CD4-positive, alpha-beta memory T cell (primary cell): ENCODE measurements around the gene TMEM184B. TPM values are rescaled to one million over a fixed set of nuclear protein-coding genes. Genes with fewer than 3 reads are reported as not detected.

Experiments used
- CTCF ChIA-PET: fragments of 350-600 bp; sonication (Branson Sonifier 250); formaldehyde crosslinking; loops from one replicate; lab custom pipeline; 2021; ENCODE audit warnings: inconsistent platforms; ENCODE audit not compliant: partially characterized antibody; lab: Charles Lee
- POLR2A ChIA-PET: fragments of 350-600 bp; sonication (Branson Sonifier 250); formaldehyde crosslinking; loops from one replicate; lab custom pipeline; 2021; ENCODE audit not compliant: partially characterized antibody; lab: Charles Lee
- DNase-seq, 5 donors: peaks; one replicate each; pipeline versions ENCODE4 v3.0.0 to v3.0.0-alpha.2; 2020 to 2022; ENCODE audit warnings: mixed read lengths in 1 of 5
- H3K27ac ChIP-seq: one replicate; pipeline ENCODE4 v1.7.0; 2013; ENCODE audit warnings: low read depth, low read length
- H3K27me3 ChIP-seq: 2 replicates; pipeline ENCODE4 v1.7.0; 2013; ENCODE audit warnings: mild to moderate bottlenecking, low read length, moderate library complexity; ENCODE audit not compliant: insufficient read depth
- H3K36me3 ChIP-seq: 2 replicates; pipeline ENCODE4 v1.7.0; 2013; ENCODE audit warnings: mild to moderate bottlenecking, low read length, moderate library complexity; ENCODE audit not compliant: insufficient read depth
- H3K4me1 ChIP-seq: 2 replicates; pipeline ENCODE4 v1.7.0; 2013; ENCODE audit warnings: mild to moderate bottlenecking, low read length, moderate library complexity; ENCODE audit not compliant: insufficient read depth
- H3K4me3 ChIP-seq, 2 donors: one replicate each; pipeline ENCODE4 v1.7.0; 2013; ENCODE audit warnings: low read length in 2 of 2, mild to moderate bottlenecking in 1 of 2
- H3K9me3 ChIP-seq, 2 donors: one replicate each; pipeline ENCODE4 v1.7.0; 2013; ENCODE audit warnings: low read length in 2 of 2, control low read depth in 1 of 2; ENCODE audit not compliant: control insufficient read depth in 1 of 2
- H3K27ac Mint-ChIP-seq, 7 donors: one replicate each; pipeline ENCODE4 v1.8.0; 2020 to 2021; ENCODE audit warnings: mixed read lengths in 7 of 7, mild to moderate bottlenecking in 6 of 7, inconsistent platforms in 3 of 7, moderate library complexity in 3 of 7
- H3K27me3 Mint-ChIP-seq, 2 donors: one replicate each; pipeline ENCODE4 v1.8.0; 2020 to 2021; ENCODE audit warnings: mixed read lengths in 2 of 2
- H3K36me3 Mint-ChIP-seq, 2 donors: one replicate each; pipeline ENCODE4 v1.8.0; 2020 to 2021; ENCODE audit warnings: mixed read lengths in 2 of 2, inconsistent platforms in 1 of 2, mild to moderate bottlenecking in 1 of 2
- H3K4me1 Mint-ChIP-seq, 4 donors: one replicate each; pipeline ENCODE4 v1.8.0; 2020 to 2021; ENCODE audit warnings: mixed read lengths in 4 of 4, mild to moderate bottlenecking in 1 of 4
- H3K4me3 Mint-ChIP-seq, 8 donors: one replicate each; pipeline ENCODE4 v1.8.0; 2020 to 2021; ENCODE audit warnings: mixed read lengths in 8 of 8, mild to moderate bottlenecking in 7 of 8, moderate library complexity in 6 of 8, inconsistent platforms in 3 of 8
- H3K9me3 Mint-ChIP-seq, 8 donors: one replicate each; pipeline ENCODE4 v1.8.0; 2020 to 2021; ENCODE audit warnings: mixed read lengths in 8 of 8, mild to moderate bottlenecking in 5 of 8, inconsistent platforms in 3 of 8, moderate library complexity in 1 of 8
- intact Hi-C: fragments of 100-400 bp; cut with micrococcal nuclease; formaldehyde crosslinking; loops from one replicate; pipeline ENCODE4 v1.15.1; 2023
- polyA plus RNA-seq, 2 donors: library from polyadenylated mRNA; unstranded; fragments of 300-500 nt; fragmentation: Illumina TruSeq; gene quantifications; one replicate each; pipeline ENCODE4 v1.2.3, GENCODE V29; 2021
- total RNA-seq, 2 experiments: library from RNA; stranded (reverse); gene quantifications; one replicate each; pipeline ENCODE4 v1.2.3, GENCODE V29; 2021

The TMEM184B gene
- total and polyA plus RNA-seq, 4 experiments from 2014 or later: 9.0 to 36.6 (median 29.7) TPM

DNA sequence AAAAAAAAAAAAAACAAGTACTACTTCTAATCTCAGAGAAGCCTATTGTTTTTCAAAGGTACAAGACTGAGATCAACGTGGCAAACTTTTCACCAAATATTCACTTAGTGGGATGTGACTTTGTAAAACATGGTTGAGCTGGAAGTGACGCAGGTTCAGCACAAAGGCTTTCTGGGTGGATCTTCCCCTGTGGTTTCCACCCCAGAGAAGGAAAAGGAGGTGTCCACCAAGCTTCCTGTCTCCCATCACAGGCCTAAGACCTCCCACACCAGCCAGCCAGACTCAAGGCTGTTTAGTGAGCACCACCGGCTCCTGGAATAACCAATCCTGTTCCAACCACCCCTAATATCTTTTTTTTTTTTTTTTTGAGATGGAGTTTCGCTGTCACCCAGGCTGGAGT, 5.7 kb downstream of the TMEM184B start:
- intact Hi-C loops: no loop called here

GRCh38 chr22:38266120-38266519, 6.7 kb downstream of the TMEM184B start:
- Mint-ChIP-seq H3K27ac (peak overlapping the region in 6 of 7 donors; percentile 78 to 97 (median 92)), H3K9me3 (no peaks in the 10 kb centered on the region), H3K4me3 (peak overlapping the region in 4 of 8 donors; percentile 7 to 78 (median 44)), H3K4me1 (peaks cover 40 to 85% (median 62%) of the 10 kb centered on the region in 4 donors), H3K27me3 (no peaks in the 10 kb centered on the region), H3K36me3 (peaks cover 0 to 13% of the 10 kb centered on the region in 2 donors)
- Histone ChIP-seq H3K27ac (peak overlapping the region; percentile 50), H3K27me3 (no peaks in the 10 kb centered on the region), H3K9me3 (no peaks in the 10 kb centered on the region), H3K4me1 (peaks cover 63% of the 10 kb centered on the region), H3K36me3 (no peaks in the 10 kb centered on the region), H3K4me3 (no peak overlapping the region)
- DNase-seq: no peak
- POLR2A ChIA-PET: no interaction called here
- CTCF ChIA-PET: interaction anchor here (1.2 to 2.3 kb wide), 2 partner anchors 11 to 86 kb away, joined by 4 to 6 read pairs; no protein-coding TSS in a partner anchor
- intact Hi-C loops: no loop called here

More for the DNA sequence above, 5.7 kb downstream of the TMEM184B start:
- Histone ChIP-seq H3K4me1 (peaks cover 66% of the 10 kb centered on the region), H3K27ac (peak overlapping the region; percentile 50), H3K36me3 (no peaks in the 10 kb centered on the region), H3K4me3 (no peak overlapping the region), H3K9me3 (no peaks in the 10 kb centered on the region), H3K27me3 (no peaks in the 10 kb centered on the region)
- H3K36me3 Mint-ChIP-seq: peaks cover 0 to 10% of the 10 kb centered on the region in 2 donors
- CTCF ChIA-PET: interaction anchor here (0.6 to 2.3 kb wide), 5 partner anchors 8 to 85 kb away, joined by 3 to 6 read pairs (median 4); no protein-coding TSS in a partner anchor
- H3K27ac Mint-ChIP-seq: peak overlapping the region; percentile 78 to 97 (median 94)
- peaks cover 47 to 85% (median 65%) of the 10 kb centered on the region in 4 donors for H3K4me1 Mint-ChIP-seq
- H3K4me3 Mint-ChIP-seq: peak overlapping the region; percentile 45 to 86 (median 70)
- peak; percentile 81 to 89 (median 82) for DNase-seq
- no peaks in the 10 kb centered on the region for H3K27me3 Mint-ChIP-seq
- POLR2A ChIA-PET: interaction anchor here (0.6 to 1.2 kb wide), 8 partner anchors 9 to 1626 kb away, joined by 3 to 5 read pairs (median 4); partner anchors contain the start of gene MAFF
- no peaks in the 10 kb centered on the region for H3K9me3 Mint-ChIP-seq

DNA sequence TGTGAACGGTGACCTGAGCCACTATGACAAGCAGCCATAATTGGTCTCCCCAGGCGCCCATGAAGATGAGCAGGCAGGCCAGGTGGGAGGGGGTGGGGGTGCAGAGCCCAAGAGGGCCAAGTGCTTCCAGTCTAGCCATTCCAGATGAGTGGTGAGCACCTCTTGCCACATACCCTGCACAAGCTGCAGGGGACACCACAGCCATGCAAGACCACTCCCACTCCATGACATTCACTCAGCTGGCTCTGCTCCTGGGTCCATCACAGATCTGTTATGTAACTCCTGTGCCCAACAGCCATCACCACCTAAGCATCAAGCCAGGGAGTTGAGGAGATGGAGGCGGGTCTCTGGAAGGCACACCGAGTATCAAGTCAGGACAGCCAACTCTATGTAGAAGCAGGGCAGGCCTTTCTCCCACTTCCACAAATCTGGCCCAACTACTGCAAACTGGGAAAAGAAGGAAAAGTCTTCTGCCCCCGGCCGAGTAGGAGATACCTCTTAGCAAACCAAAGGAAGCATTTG, 8.4 kb downstream of the TMEM184B start:
- intact Hi-C loops: no loop called here
- ChIA-PET CTCF (no interaction called here), POLR2A (no interaction called here)
- no peaks in the 10 kb centered on the region for H3K36me3 ChIP-seq
- Mint-ChIP-seq H3K4me1 (peaks cover 33 to 77% (median 52%) of the 10 kb centered on the region in 4 donors), H3K27ac (peak overlapping the region in 3 of 7 donors; percentile 30 to 80 (median 55)), H3K4me3 (no peak overlapping the region), H3K36me3 (peaks cover 0 to 14% of the 10 kb centered on the region in 2 donors), H3K27me3 (no peaks in the 10 kb centered on the region), H3K9me3 (no peaks in the 10 kb centered on the region)
- H3K27ac ChIP-seq: no peak overlapping the region
- no peak for DNase-seq
- no peaks in the 10 kb centered on the region for H3K27me3 ChIP-seq
- H3K4me3 ChIP-seq: no peak overlapping the region
- H3K9me3 ChIP-seq: no peaks in the 10 kb centered on the region
- H3K4me1 ChIP-seq: peaks cover 50% of the 10 kb centered on the region

DNA sequence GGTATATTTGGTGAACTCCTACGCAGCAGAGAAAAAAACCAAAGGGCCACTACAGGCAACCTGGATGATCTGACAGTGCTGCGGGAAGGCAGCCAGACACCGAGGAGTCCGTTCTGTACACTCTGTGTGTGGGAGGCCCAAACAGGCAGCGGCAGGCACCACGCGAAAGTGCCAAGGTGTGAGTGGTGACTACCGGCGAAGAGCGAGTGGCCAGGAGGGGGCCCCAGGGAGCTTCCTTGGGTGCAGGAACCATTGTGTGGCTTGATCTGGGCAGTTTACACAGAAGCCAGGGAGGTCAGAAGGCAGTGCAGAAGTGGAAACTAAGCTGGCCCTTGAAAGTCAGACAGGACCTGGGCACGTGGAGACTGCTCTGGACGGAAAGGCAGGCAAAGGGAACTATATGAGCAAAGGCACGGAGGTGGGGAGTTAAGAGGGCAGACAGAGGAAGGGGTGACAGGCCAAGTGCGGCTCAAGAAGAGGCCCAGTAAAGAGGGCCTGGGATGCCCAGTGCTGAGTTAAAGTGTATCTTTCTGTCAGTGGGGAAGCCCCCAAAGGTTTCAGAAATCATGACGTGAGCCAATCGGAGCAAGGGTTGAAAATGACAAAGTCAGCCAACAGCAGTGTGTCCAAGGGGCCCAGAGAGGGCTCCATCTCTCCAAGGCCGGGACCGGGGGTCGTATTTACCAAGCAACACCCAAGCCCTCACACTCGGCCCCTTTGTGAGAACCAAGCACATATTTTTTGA, 10.6 kb downstream of the TMEM184B start:
- peaks cover 33% of the 10 kb centered on the region for H3K4me1 ChIP-seq
- H3K36me3 ChIP-seq: no peaks in the 10 kb centered on the region
- peak overlapping the region in 4 of 8 donors; percentile 51 to 59 (median 56) for H3K4me3 Mint-ChIP-seq
- peak in 4 of 5 donors; percentile 30 to 41 (median 36) for DNase-seq
- H3K36me3 Mint-ChIP-seq: peaks cover 0 to 14% of the 10 kb centered on the region in 2 donors
- no peaks in the 10 kb centered on the region for H3K27me3 Mint-ChIP-seq
- H3K4me3 ChIP-seq: no peak overlapping the region
- intact Hi-C loops: loop anchor here (1.0 kb wide), 1 partner anchor 91 kb away; no protein-coding TSS in a partner anchor
- H3K27me3 ChIP-seq: no peaks in the 10 kb centered on the region
- no peaks in the 10 kb centered on the region for H3K9me3 ChIP-seq
- POLR2A ChIA-PET: no interaction called here
- H3K9me3 Mint-ChIP-seq: no peaks in the 10 kb centered on the region
- CTCF ChIA-PET: interaction anchor here (0.7 to 1.0 kb wide), 2 partner anchors 56 to 91 kb away, joined by 3 read pairs; no protein-coding TSS in a partner anchor
- peak overlapping the region; percentile 30 to 93 (median 65) for H3K27ac Mint-ChIP-seq
- no peak overlapping the region for H3K27ac ChIP-seq
- peaks cover 27 to 69% (median 42%) of the 10 kb centered on the region in 4 donors for H3K4me1 Mint-ChIP-seq

DNA sequence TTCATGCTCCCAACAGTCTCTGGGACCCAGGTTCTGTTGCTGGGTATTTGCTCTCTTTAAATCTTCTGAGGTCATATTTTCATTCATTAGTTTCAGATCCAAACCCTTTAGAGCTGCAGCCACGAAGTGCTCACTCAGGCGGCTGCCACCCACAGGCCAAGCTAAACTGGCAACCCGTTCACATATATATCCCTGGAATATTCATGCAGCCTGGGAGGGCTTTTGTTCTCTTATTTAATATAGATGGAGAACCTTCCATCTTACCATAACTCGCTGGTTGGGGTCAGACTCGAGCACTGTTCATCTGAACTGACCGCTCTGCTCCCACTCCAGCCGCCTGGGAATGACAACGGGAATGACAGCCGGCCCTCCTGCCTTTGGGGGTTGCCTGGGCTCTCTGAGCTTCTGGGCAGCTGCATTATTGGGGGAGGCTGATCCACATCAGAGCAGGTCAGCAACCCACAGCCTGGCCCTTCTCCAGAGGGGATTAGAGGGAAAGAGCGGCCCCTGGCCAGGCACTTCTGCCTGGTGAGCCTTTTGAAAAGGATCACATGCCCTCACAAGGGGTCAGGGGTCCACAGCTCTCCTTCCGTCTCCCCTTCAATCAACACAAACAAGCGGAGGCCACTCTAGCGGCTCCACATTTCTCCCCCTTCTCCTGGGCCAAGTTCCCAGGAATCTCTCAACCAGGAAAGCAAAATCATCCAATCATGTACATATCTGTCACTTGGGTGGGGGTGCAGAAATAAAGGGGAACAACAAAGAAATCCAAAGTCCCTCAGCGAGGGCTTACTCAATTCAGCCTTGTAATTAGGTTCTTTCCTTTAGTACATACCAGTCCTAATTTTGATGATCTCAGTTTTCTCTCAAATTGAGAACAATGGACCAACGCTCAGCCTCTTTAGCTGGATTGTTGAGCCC, 11.8 kb downstream of the TMEM184B start:
- Mint-ChIP-seq H3K9me3 (no peaks in the 10 kb centered on the region), H3K27me3 (no peaks in the 10 kb centered on the region), H3K27ac (peak overlapping the region; percentile 82 to 94 (median 92)), H3K4me3 (peak overlapping the region in 6 of 8 donors; percentile 38 to 65 (median 54)), H3K36me3 (peaks cover 0 to 11% of the 10 kb centered on the region in 2 donors), H3K4me1 (peaks cover 18 to 57% (median 36%) of the 10 kb centered on the region in 4 donors)
- Histone ChIP-seq H3K36me3 (no peaks in the 10 kb centered on the region), H3K4me3 (no peak overlapping the region), H3K27me3 (no peaks in the 10 kb centered on the region), H3K9me3 (no peaks in the 10 kb centered on the region), H3K4me1 (peaks cover 21% of the 10 kb centered on the region), H3K27ac (peak overlapping the region; percentile 26)
- CTCF ChIA-PET: interaction anchor here (1.1 to 1.6 kb wide), 3 partner anchors 10 to 31 kb away, joined by 3 to 8 read pairs (median 3); no protein-coding TSS in a partner anchor
- no peak for DNase-seq
- intact Hi-C loops: no loop called here
- POLR2A ChIA-PET: interaction anchor here (1.1 to 1.4 kb wide), 3 partner anchors 11 to 59 kb away, joined by 3 to 4 read pairs (median 3); partner anchors contain the start of gene MAFF

- Mint-ChIP-seq H3K27ac (peak overlapping the region in 6 of 7 donors; percentile 4 to 64 (median 32)), H3K36me3 (peaks cover 0 to 11% of the 10 kb centered on the region in 2 donors), H3K27me3 (no peaks in the 10 kb centered on the region), H3K4me3 (peak overlapping the region in 2 of 8 donors; percentile 60 to 68), H3K4me1 (peaks cover 14 to 47% (median 33%) of the 10 kb centered on the region in 4 donors), H3K9me3 (no peaks in the 10 kb centered on the region)
- no peaks in the 10 kb centered on the region for H3K36me3 ChIP-seq
- H3K27me3 ChIP-seq: no peaks in the 10 kb centered on the region
- H3K4me3 ChIP-seq: no peak overlapping the region
- ChIA-PET POLR2A (interaction anchor here (1.3 to 1.4 kb wide), 2 partner anchors 9 to 11 kb away, joined by 3 read pairs; no protein-coding TSS in a partner anchor), CTCF (no interaction called here)
- no peak overlapping the region for H3K27ac ChIP-seq
- intact Hi-C loops: no loop called here
- no peaks in the 10 kb centered on the region for H3K9me3 ChIP-seq
- peaks cover 10% of the 10 kb centered on the region for H3K4me1 ChIP-seq
- no peak for DNase-seq
Measured at GRCh38 chr22:38259370-38259769, 13.4 kb downstream of the TMEM184B start.
